HEK293 (cell line): ENCODE results near the gene CREB3L1.

ENCODE experiments used
- CTCF ChIA-PET: fragments of 350-600 bp; formaldehyde crosslinking; extraction: SDS; loops from one replicate; lab custom pipeline; 2021; ENCODE audit warnings: antibody characterized with exemption; lab: Yijun Ruan, JAX
- POLR2A ChIA-PET: fragments of 300-600 bp; formaldehyde crosslinking; extraction: SDS; loops from one replicate; lab custom pipeline; 2020; ENCODE audit warnings: antibody characterized with exemption, inconsistent platforms; lab: Yijun Ruan, JAX
- H3K27ac ChIP-seq: fragments of 200-500 bp; sonication (Bioruptor generic); 2 replicates; pipeline ENCODE4 v1.5.1; 2014; ENCODE audit warnings: low read depth, low read length, control low read depth, inconsistent platforms; ENCODE audit errors: extremely low read depth
- H3K36me3 ChIP-seq, 2 experiments: fragments of 200-500 bp in 1 of 2; sonication (Bioruptor generic) in 1 of 2; 1 replicate in 1 of 2; 2 replicates in 1 of 2; pipeline ENCODE4 v1.5.1; 2014 to 2017; ENCODE audit warnings: inconsistent platforms in 2 of 2, low read length in 2 of 2; ENCODE audit not compliant: control insufficient read depth in 2 of 2, insufficient read depth in 1 of 2
- H3K4me1 ChIP-seq: fragments of 200-500 bp; sonication (Bioruptor generic); 2 replicates; pipeline ENCODE4 v1.5.1; 2014; ENCODE audit warnings: mild to moderate bottlenecking, low read length, inconsistent platforms; ENCODE audit not compliant: control insufficient read depth, insufficient read depth
- H3K4me3 ChIP-seq: 2 replicates; pipeline ENCODE4 v1.5.1; 2011; ENCODE audit warnings: low read depth, mild to moderate bottlenecking, control low read depth, low read length, moderate library complexity
- H3K9me3 ChIP-seq: fragments of 200-500 bp; sonication (Bioruptor generic); 2 replicates; pipeline ENCODE4 v1.5.1; 2014; ENCODE audit warnings: low read depth, low read length, inconsistent platforms; ENCODE audit not compliant: control insufficient read depth, insufficient read depth
- GLI2 ChIP-seq: fragments of 450-650 bp; formaldehyde crosslinking; IDR thresholded peaks from 2 replicates; pipeline ENCODE4; 2017; ENCODE audit warnings: missing biosample characterization, missing genetic modification characterization, low read depth, borderline replicate concordance
- GLIS1 ChIP-seq: fragments of 450-650 bp; formaldehyde crosslinking; IDR thresholded peaks from 2 replicates; pipeline ENCODE4 v1.5.1; 2016; ENCODE audit warnings: missing biosample characterization, missing genetic modification characterization
- SALL2 ChIP-seq: fragments of 450-650 bp; formaldehyde crosslinking; IDR thresholded peaks from 2 replicates; pipeline ENCODE4 v1.5.0; 2017; ENCODE audit warnings: missing biosample characterization, mild to moderate bottlenecking, missing genetic modification characterization, borderline replicate concordance
- SCRT2 ChIP-seq: fragments of 450-650 bp; formaldehyde crosslinking; IDR thresholded peaks from 2 replicates; pipeline ENCODE4 v1.5.1; 2016; ENCODE audit warnings: missing biosample characterization, missing genetic modification characterization
- YY2 ChIP-seq: fragments of 450-650 bp; formaldehyde crosslinking; IDR thresholded peaks from 2 replicates; pipeline ENCODE4 v1.5.1; 2016; ENCODE audit warnings: missing biosample characterization, missing genetic modification characterization
- ZBTB17 ChIP-seq: fragments of 450-650 bp; formaldehyde crosslinking; IDR thresholded peaks from 2 replicates; pipeline ENCODE4 v1.5.1; 2016; ENCODE audit warnings: missing biosample characterization, missing genetic modification characterization
- ZFP37 ChIP-seq: fragments of 450-650 bp; formaldehyde crosslinking; IDR thresholded peaks from 2 replicates; pipeline ENCODE4 v1.5.1; 2016; ENCODE audit warnings: missing biosample characterization, missing genetic modification characterization
- ZIC2 ChIP-seq: fragments of 450-650 bp; formaldehyde crosslinking; IDR thresholded peaks from 2 replicates; pipeline ENCODE4 v1.5.1; 2016; ENCODE audit warnings: missing biosample characterization, missing genetic modification characterization
- ZNF114 ChIP-seq: fragments of 450-650 bp; formaldehyde crosslinking; IDR thresholded peaks from 2 replicates; pipeline ENCODE4 v1.5.0; 2017; ENCODE audit warnings: missing biosample characterization, missing genetic modification characterization
- ZNF221 ChIP-seq: fragments of 450-650 bp; formaldehyde crosslinking; IDR thresholded peaks from 2 replicates; pipeline ENCODE4 v1.5.1; 2017; ENCODE audit warnings: missing biosample characterization, missing genetic modification characterization, borderline replicate concordance
- ZNF350 ChIP-seq: fragments of 450-650 bp; formaldehyde crosslinking; IDR thresholded peaks from 2 replicates; pipeline ENCODE4 v1.5.0; 2017; ENCODE audit warnings: missing biosample characterization, mild to moderate bottlenecking, missing genetic modification characterization
- ZNF366 ChIP-seq: fragments of 450-650 bp; formaldehyde crosslinking; conservative IDR thresholded peaks from 2 replicates; pipeline ENCODE4 v1.5.1; 2016; ENCODE audit warnings: missing biosample characterization, missing genetic modification characterization
- ZNF521 ChIP-seq: fragments of 450-650 bp; formaldehyde crosslinking; IDR thresholded peaks from 2 replicates; pipeline ENCODE4 v1.5.1; 2017; ENCODE audit warnings: missing biosample characterization, mild to moderate bottlenecking, missing genetic modification characterization
- ZNF560 ChIP-seq: fragments of 450-650 bp; formaldehyde crosslinking; IDR thresholded peaks from 2 replicates; pipeline ENCODE4 v1.5.1; 2017; ENCODE audit warnings: missing biosample characterization, missing genetic modification characterization, borderline replicate concordance
- ZNF561 ChIP-seq: fragments of 450-650 bp; IDR thresholded peaks from 2 replicates; pipeline ENCODE4 v1.5.1; 2018; ENCODE audit warnings: missing biosample characterization, missing genetic modification characterization, borderline replicate concordance
- ZNF623 ChIP-seq: fragments of 450-650 bp; formaldehyde crosslinking; IDR thresholded peaks from 2 replicates; pipeline ENCODE4 v1.5.1; 2016; ENCODE audit warnings: missing biosample characterization, missing genetic modification characterization
- TF ChIP-seq, protein P1 (sequence below): fragments of 450-650 bp; formaldehyde crosslinking; IDR thresholded peaks from 2 replicates; pipeline ENCODE4 v1.5.1; 2016; ENCODE audit warnings: missing biosample characterization, missing genetic modification characterization
- TF ChIP-seq, protein P2 (sequence below): fragments of 450-650 bp; formaldehyde crosslinking; IDR thresholded peaks from 2 replicates; pipeline ENCODE4 v1.5.1; 2017; ENCODE audit warnings: missing biosample characterization, missing genetic modification characterization
- TF ChIP-seq, protein P3 (sequence below): fragments of 450-650 bp; formaldehyde crosslinking; IDR thresholded peaks from 2 replicates; pipeline ENCODE4 v1.5.1; 2016; ENCODE audit warnings: missing biosample characterization, missing genetic modification characterization

CREB3L1 gene

DNA sequence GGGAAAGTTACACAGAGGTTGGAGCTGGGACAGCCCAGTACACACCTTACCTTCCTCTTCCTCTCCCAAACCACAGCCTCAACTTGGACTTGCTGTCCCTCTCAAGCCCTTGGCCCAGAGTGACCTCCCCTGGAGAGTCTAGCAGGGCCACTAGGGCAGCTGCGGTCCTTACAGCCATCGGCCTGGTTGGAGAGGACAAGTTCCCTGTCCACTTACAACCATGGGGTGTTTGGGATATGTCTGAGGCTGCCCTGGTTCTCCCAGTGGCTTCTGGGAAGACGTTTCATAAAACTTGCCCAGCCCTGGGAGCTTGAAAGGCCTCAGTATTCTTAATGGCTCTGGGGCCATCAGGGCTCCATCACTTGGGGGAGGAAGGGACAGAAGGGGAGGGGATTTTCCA is 56.7 kb downstream of the CREB3L1 start (continued):
- no peak for TF ChIP-seq SALL2 (tag by site-specific recombination)
- TF ChIP-seq ZNF114: no peak
- TF ChIP-seq ZNF560 (tag by site-specific recombination): no peak

DNA sequence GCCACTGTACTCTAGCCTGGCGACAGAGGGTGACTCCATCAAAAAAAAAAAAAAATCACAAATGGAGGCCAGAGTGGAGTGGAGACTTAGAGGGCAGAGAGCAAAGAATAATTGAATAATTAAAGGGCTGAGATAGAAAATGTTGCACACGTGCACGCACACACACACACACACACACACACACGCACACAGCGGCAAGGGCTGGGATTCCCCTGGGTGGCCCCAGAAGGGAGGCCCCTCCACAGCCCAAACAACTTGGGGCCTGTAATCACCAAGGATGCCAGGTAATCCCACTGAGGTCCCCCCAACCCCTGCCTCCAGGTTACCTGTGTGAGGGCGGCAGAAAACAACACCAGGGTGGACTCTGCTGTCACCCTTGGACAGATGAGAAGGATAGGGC is 57.8 kb downstream of the CREB3L1 start:
- Histone ChIP-seq H3K9me3 (no peaks in the 10 kb centered on the region), H3K36me3 (no peaks in the 10 kb centered on the region), H3K4me1 (peaks cover 6% of the 10 kb centered on the region; the same call in 1 of the 2 replicates), H3K4me3 (no peak overlapping the region), H3K27ac (no peak overlapping the region)
- ChIA-PET CTCF (interaction anchor here (0.6 to 1.3 kb wide), 4 partner anchors 9 to 88 kb away, joined by 3 to 6 read pairs (median 4); no protein-coding TSS in a partner anchor), POLR2A (no interaction called here)
- no peak for TF ChIP-seq ZFP37
- no peak for TF ChIP-seq ZBTB17
- no peak for TF ChIP-seq ZNF521 (tag by site-specific recombination)

DNA sequence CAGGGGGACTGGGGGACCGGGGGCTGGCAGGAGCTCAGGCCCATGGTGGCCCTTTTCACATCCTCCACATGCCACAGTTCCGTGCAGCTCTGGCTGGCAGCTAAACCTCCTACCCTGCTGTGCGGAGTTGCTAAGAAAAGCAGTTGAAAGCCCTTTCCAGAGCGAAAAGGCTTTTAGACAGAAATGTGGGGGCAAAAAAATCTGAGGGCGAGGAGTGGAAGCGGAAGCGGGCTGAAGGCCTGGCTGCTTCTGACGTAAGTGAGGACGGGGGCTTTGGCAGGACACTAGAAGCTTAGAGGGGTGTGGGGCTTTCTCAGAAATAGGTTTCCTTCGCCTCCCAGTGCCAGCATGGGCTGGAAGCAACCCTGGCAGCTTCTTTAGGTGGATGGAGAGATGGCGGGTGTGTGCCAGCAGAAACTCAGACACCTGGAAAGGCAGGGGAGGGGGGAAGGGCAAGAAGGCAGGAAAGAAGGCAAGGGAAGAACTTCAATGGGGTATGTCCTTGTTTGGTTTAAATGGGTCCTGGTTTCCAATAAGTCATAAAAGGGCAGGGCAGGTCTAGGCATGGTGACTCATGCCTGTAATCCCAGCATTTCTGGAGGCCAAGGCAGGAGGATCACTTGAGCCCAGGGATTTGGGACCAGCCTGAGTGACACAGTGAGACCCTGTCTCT is 58.6 kb downstream of the CREB3L1 start:
- Histone ChIP-seq H3K36me3 (no peaks in the 10 kb centered on the region), H3K9me3 (no peaks in the 10 kb centered on the region), H3K4me3 (no peak overlapping the region), H3K4me1 (peaks cover 6% of the 10 kb centered on the region; the same call in 1 of the 2 replicates), H3K27ac (no peak overlapping the region)
- ChIA-PET CTCF (interaction anchor here (0.6 to 1.5 kb wide), 4 partner anchors 15 to 96 kb away, joined by 3 to 6 read pairs (median 4); no protein-coding TSS in a partner anchor), POLR2A (no interaction called here)
- no peak for TF ChIP-seq ZNF350 (tag by site-specific recombination)
- TF ChIP-seq, protein P1, sequence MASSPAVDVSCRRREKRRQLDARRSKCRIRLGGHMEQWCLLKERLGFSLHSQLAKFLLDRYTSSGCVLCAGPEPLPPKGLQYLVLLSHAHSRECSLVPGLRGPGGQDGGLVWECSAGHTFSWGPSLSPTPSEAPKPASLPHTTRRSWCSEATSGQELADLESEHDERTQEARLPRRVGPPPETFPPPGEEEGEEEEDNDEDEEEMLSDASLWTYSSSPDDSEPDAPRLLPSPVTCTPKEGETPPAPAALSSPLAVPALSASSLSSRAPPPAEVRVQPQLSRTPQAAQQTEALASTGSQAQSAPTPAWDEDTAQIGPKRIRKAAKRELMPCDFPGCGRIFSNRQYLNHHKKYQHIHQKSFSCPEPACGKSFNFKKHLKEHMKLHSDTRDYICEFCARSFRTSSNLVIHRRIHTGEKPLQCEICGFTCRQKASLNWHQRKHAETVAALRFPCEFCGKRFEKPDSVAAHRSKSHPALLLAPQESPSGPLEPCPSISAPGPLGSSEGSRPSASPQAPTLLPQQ (tag by site-specific recombination): 0 out of 2 replicates have a peak, but pooled peaks have one; percentile 27
- no peak for TF ChIP-seq GLIS1 (tag by site-specific recombination)
- TF ChIP-seq ZIC2 (tag by site-specific recombination): 0 out of 2 replicates have a peak, but pooled peaks have one; percentile 22

DNA sequence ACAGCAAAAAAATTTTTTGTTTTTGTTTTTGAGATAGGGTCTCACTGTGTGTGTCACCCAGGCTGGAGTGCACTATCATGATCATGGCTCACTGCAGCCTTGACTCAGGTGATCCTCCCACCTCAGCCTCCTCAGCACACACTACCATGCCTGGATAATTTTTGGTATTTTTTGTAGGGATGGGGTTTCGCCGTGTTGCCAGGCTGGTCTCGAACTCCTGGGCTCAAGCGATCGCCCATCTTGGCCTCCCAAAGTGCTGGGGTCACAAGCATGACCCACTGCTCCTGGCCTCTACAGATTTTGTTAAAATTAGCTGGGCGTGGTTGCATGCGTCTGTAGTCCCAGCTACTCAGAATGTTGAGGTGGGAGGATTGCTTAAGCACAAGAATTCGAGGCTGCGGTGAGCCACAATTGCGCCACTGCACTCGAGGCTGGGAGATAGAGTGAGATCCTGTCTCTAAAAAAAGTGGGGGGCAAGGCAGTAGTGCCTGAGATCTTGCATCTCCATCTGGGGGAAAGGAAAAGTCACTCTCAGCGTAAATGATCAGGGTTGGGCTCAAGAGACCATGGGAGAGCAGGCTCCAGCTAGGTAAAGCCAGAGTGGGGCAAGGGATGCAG is 59.2 kb downstream of the CREB3L1 start:
- Histone ChIP-seq H3K4me1 (peaks cover 6% of the 10 kb centered on the region; the same call in 1 of the 2 replicates), H3K9me3 (no peaks in the 10 kb centered on the region), H3K4me3 (no peak overlapping the region), H3K27ac (no peak overlapping the region), H3K36me3 (no peaks in the 10 kb centered on the region)
- ChIA-PET CTCF (interaction anchor here (0.6 to 1.5 kb wide), 3 partner anchors 16 to 97 kb away, joined by 3 to 6 read pairs (median 3); no protein-coding TSS in a partner anchor), POLR2A (no interaction called here)
- TF ChIP-seq SCRT2 (tag by site-specific recombination) (no peak), GLI2 (no peak), YY2 (tag by site-specific recombination) (no peak), ZNF221 (no peak), ZNF623 (tag by site-specific recombination) (no peak), ZNF366 (no peak), ZNF561 (tag by site-specific recombination) (no peak)
- TF ChIP-seq, protein P2, sequence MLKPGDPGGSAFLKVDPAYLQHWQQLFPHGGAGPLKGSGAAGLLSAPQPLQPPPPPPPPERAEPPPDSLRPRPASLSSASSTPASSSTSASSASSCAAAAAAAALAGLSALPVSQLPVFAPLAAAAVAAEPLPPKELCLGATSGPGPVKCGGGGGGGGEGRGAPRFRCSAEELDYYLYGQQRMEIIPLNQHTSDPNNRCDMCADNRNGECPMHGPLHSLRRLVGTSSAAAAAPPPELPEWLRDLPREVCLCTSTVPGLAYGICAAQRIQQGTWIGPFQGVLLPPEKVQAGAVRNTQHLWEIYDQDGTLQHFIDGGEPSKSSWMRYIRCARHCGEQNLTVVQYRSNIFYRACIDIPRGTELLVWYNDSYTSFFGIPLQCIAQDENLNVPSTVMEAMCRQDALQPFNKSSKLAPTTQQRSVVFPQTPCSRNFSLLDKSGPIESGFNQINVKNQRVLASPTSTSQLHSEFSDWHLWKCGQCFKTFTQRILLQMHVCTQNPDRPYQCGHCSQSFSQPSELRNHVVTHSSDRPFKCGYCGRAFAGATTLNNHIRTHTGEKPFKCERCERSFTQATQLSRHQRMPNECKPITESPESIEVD (tag by site-specific recombination): no peak
- TF ChIP-seq, protein P3, sequence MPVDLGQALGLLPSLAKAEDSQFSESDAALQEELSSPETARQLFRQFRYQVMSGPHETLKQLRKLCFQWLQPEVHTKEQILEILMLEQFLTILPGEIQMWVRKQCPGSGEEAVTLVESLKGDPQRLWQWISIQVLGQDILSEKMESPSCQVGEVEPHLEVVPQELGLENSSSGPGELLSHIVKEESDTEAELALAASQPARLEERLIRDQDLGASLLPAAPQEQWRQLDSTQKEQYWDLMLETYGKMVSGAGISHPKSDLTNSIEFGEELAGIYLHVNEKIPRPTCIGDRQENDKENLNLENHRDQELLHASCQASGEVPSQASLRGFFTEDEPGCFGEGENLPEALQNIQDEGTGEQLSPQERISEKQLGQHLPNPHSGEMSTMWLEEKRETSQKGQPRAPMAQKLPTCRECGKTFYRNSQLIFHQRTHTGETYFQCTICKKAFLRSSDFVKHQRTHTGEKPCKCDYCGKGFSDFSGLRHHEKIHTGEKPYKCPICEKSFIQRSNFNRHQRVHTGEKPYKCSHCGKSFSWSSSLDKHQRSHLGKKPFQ (tag by site-specific recombination): no peak
